Panc1 (cell line): ENCODE data around the gene CDKAL1. TPM values are rescaled to one million over a fixed set of nuclear protein-coding genes. Genes with fewer than 3 reads are reported as not detected.

Source experiments
- ATAC-seq: fragments of 200-7000 bp; cut with Tn5 transposase; 2 replicates; pipeline ENCODE4 v1.9.1; 2020; ENCODE audit warnings: mild to moderate bottlenecking, moderate library complexity
- BruUV-seq: library from RNA; stranded (reverse); fragments of 400-500 nt; replicated peaks from 2 replicates; lab custom pipeline; 2021; lab: Mats Ljungman, UMichigan
- CTCF ChIA-PET: fragments of 300-600 bp; sonication (Branson Sonifier 250); formaldehyde crosslinking; loops from one replicate; lab custom pipeline; 2022; ENCODE audit warnings: antibody characterized with exemption; lab: Charles Lee
- POLR2A ChIA-PET: fragments of 300-600 bp; sonication (Branson Sonifier 250); formaldehyde crosslinking; loops from one replicate; lab custom pipeline; 2022; ENCODE audit warnings: antibody characterized with exemption; lab: Charles Lee
- DNase-seq: peaks from one replicate; pipeline ENCODE4 v3.0.0-alpha.2; 2010; ENCODE audit warnings: low read depth, low spot score
- H3K27ac ChIP-seq: 2 replicates; pipeline ENCODE4 v1.5.1; 2011; ENCODE audit warnings: mild to moderate bottlenecking, low read length, inconsistent platforms
- H3K27me3 ChIP-seq: fragments of 200-500 bp; sonication (Bioruptor generic); 2 replicates; pipeline ENCODE4 v1.6.0; 2014; ENCODE audit warnings: low read length, inconsistent platforms; ENCODE audit not compliant: control insufficient read depth, insufficient read depth
- H3K36me3 ChIP-seq: fragments of 200-500 bp; sonication (Bioruptor generic); 2 replicates; pipeline ENCODE4 v1.5.1; 2014; ENCODE audit warnings: inconsistent platforms, mild to moderate bottlenecking, low read length, moderate library complexity; ENCODE audit not compliant: control insufficient read depth, insufficient read depth
- H3K4me1 ChIP-seq: 2 replicates; pipeline ENCODE4 v1.5.1; 2011; ENCODE audit warnings: inconsistent platforms, mild to moderate bottlenecking, low read length, moderate library complexity; ENCODE audit not compliant: control insufficient read depth, insufficient read depth
- H3K4me3 ChIP-seq, 2 experiments: 2 replicates each; pipeline ENCODE4 v1.5.1; 2011 to 2012; ENCODE audit warnings: low read depth in 2 of 2, low read length in 2 of 2, mild to moderate bottlenecking in 2 of 2, inconsistent platforms in 1 of 2, moderate library complexity in 1 of 2
- H3K9me3 ChIP-seq: fragments of 200-500 bp; sonication (Bioruptor generic); 2 replicates; pipeline ENCODE4 v1.5.1; 2014; ENCODE audit warnings: low read depth, mild to moderate bottlenecking, inconsistent platforms, low read length, moderate library complexity; ENCODE audit not compliant: control insufficient read depth, insufficient read depth
- CTCF ChIP-seq: fragments of 450-650 bp; IDR thresholded peaks from 2 replicates; pipeline ENCODE4 v1.5.1; 2017; ENCODE audit warnings: mild to moderate bottlenecking
- POLR2AphosphoS5 ChIP-seq: IDR thresholded peaks from 2 replicates; pipeline ENCODE4 v1.6.1; 2012; ENCODE audit warnings: mild to moderate bottlenecking, low read depth, low read length, moderate library complexity
- REST ChIP-seq, 2 experiments: IDR thresholded peaks; 2 replicates each; pipeline ENCODE4 v1.6.1; 2011 to 2012; ENCODE audit warnings: low read depth in 2 of 2, control low read depth in 1 of 2, low read length in 1 of 2, mild to moderate bottlenecking in 1 of 2, moderate library complexity in 1 of 2; ENCODE audit not compliant: insufficient read depth in 1 of 2
- SIN3A ChIP-seq: IDR thresholded peaks from 2 replicates; pipeline ENCODE4 v1.6.1; 2012; ENCODE audit warnings: low read depth, mild to moderate bottlenecking, low read length, moderate library complexity, borderline replicate concordance; ENCODE audit not compliant: insufficient read depth
- TCF7L2 ChIP-seq: IDR thresholded peaks from 2 replicates; pipeline ENCODE4 v1.6.1; 2011; ENCODE audit warnings: mild to moderate bottlenecking, low read depth, low read length, inconsistent platforms
- in situ Hi-C: cut with HindIII; loops from 2 replicates; pipeline ENCODE4 v1.10.0; 2016; ENCODE audit warnings: low sequenced_read_pairs, low pct_unique_long_range_greater_than_20kb
- intact Hi-C: fragments of 100-400 bp; cut with micrococcal nuclease; formaldehyde crosslinking; loops from one replicate; pipeline ENCODE4 v1.10.0; 2022; ENCODE audit not compliant: unreplicated experiment
- total RNA-seq: library from RNA; stranded (reverse); gene quantifications from one replicate; pipeline ENCODE4 v1.2.1, GENCODE V29; 2021; ENCODE audit not compliant: unreplicated experiment

CDKAL1 gene
- total RNA-seq, 1 experiment from 2014 or later, result 14.5 TPM

GRCh38 chr6:21132446-21132845 is 598.2 kb downstream of the CDKAL1 start:
- H3K4me3 ChIP-seq, result no peak overlapping the region
- no peaks in the 10 kb centered on the region for H3K9me3 ChIP-seq
- in situ Hi-C loops, result no loop called here
- no peaks in the 10 kb centered on the region for H3K36me3 ChIP-seq
- H3K4me1 ChIP-seq, result peaks cover 2% of the 10 kb centered on the region; the same call in 1 of the 2 replicates
- intact Hi-C loops, result no loop called here
- POLR2A ChIA-PET, result interaction anchor here (0.5 to 0.9 kb wide), 2 partner anchors 10 to 464 kb away, joined by 11 to 12 read pairs; no protein-coding TSS in a partner anchor
- no peak overlapping the region for H3K27ac ChIP-seq
- TF ChIP-seq POLR2AphosphoS5 (no peak), REST (IDR thresholded peaks at IDR 0.05; ENCODE audit: insufficient read depth in 1 of 2, low read depth in 2 of 2, low read length in 1 of 2) (no peak), CTCF (no peak), SIN3A (no peak), TCF7L2 (no peak)
- DNase-seq (no peak), ATAC-seq (no peak)
- no peaks in the 10 kb centered on the region for H3K27me3 ChIP-seq
- CTCF ChIA-PET, result no interaction called here
- no TSS peak for BruUV-seq

GRCh38 chr6:21132856-21133838 is 598.9 kb downstream of the CDKAL1 start:
- Histone ChIP-seq H3K27me3 (no peaks in the 10 kb centered on the region), H3K4me1 (peaks cover 2% of the 10 kb centered on the region; the same call in 1 of the 2 replicates), H3K4me3 (no peak overlapping the region), H3K9me3 (no peaks in the 10 kb centered on the region), H3K27ac (0 out of 2 replicates have a peak overlapping the region, but pooled peaks have one; percentile 7), H3K36me3 (no peaks in the 10 kb centered on the region)
- no peak for DNase-seq
- in situ Hi-C loops (no loop called here), intact Hi-C loops (no loop called here)
- BruUV-seq, result no TSS peak
- ATAC-seq, result no peak
- TF ChIP-seq POLR2AphosphoS5, result no peak
- TF ChIP-seq SIN3A, result no peak
- no peak for TF ChIP-seq CTCF
- no peak for TF ChIP-seq TCF7L2
- TF ChIP-seq REST (IDR thresholded peaks at IDR 0.05; ENCODE audit: insufficient read depth in 1 of 2, low read depth in 2 of 2, low read length in 1 of 2), result no peak
- POLR2A ChIA-PET, result interaction anchor here (0.5 to 0.9 kb wide), 2 partner anchors 9 to 463 kb away, joined by 11 to 12 read pairs; no protein-coding TSS in a partner anchor
- CTCF ChIA-PET, result no interaction called here
